Medulla oblongata (tissue), 1 donor: ENCODE measurements around the gene ZNF813.
A peak's percentile ranks its signal among the peaks of the same experiment; 100 is the strongest.
"Not testable (repeated sequence)": the region's sequence is repeated elsewhere in the genome, so short reads cannot be mapped to it uniquely, and the experiment has no call there.

Experiments
- DNase-seq: peaks from one replicate; pipeline ENCODE4 v3.0.0-alpha.2; 2015; ENCODE audit errors: extremely low spot score

The ZNF813 gene

GRCh38 chr19:53467485-53468262 lies at the start of gene ZNF813:
TSS of gene ZNF813 (plus strand) at chr19:53467733. CDS start at chr19:53483823, 16,090 bp downstream.
- DNase-seq = peak; percentile 95

- DNase-seq = not testable (repeated sequence)
Measured at GRCh38 chr19:53420520-53421315, 46.8 kb upstream of the ZNF813 start.

GRCh38 chr19:53422551-53422950 lies 45.0 kb upstream of the ZNF813 start:
- no peak for DNase-seq

- not testable (repeated sequence) for DNase-seq
Measured at GRCh38 chr19:53423074-53423473, 44.5 kb upstream of the ZNF813 start.

- DNase-seq = not testable (repeated sequence)
Measured at GRCh38 chr19:53423680-53424079, 43.9 kb upstream of the ZNF813 start.

- peak; percentile 89 for DNase-seq
Measured at GRCh38 chr19:53424968-53425597, 42.5 kb upstream of the ZNF813 start.

GRCh38 chr19:53431399-53432087 lies 36.0 kb upstream of the ZNF813 start, which contains the start of gene ZNF761:
TSS of gene ZNF761 (plus strand) at chr19:53431984. CDS start at chr19:53447269, 15,285 bp downstream.
- DNase-seq = peak; percentile 93

GRCh38 chr19:53432088-53432661 lies 35.4 kb upstream of the ZNF813 start:
- DNase-seq = peak; percentile 3

GRCh38 chr19:53443809-53444208 lies 23.7 kb upstream of the ZNF813 start:
- not testable (repeated sequence) for DNase-seq

- DNase-seq = not testable (repeated sequence)
Measured at GRCh38 chr19:53447196-53447595, 20.3 kb upstream of the ZNF813 start.

GRCh38 chr19:53455828-53456227 lies 11.7 kb upstream of the ZNF813 start:
- no peak for DNase-seq

- DNase-seq = not testable (repeated sequence)
Measured at GRCh38 chr19:53460131-53460721, 7.3 kb upstream of the ZNF813 start.

GRCh38 chr19:53461866-53462265 lies 5.7 kb upstream of the ZNF813 start:
- no peak for DNase-seq

GRCh38 chr19:53462861-53463260 lies 4.7 kb upstream of the ZNF813 start:
- DNase-seq = no peak

- DNase-seq = peak; percentile 93
Measured at GRCh38 chr19:53463263-53463662, 4.3 kb upstream of the ZNF813 start.

- DNase-seq = peak; percentile 7
Measured at GRCh38 chr19:53466726-53467484, 628 bp upstream of the ZNF813 start.

- not testable (repeated sequence) for DNase-seq
Measured at GRCh38 chr19:53468628-53469027, 1.1 kb downstream of the ZNF813 start.

GRCh38 chr19:53471916-53472315 lies 4.4 kb downstream of the ZNF813 start:
- DNase-seq = no peak

- not testable (repeated sequence) for DNase-seq
Measured at GRCh38 chr19:53474832-53475231, 7.3 kb downstream of the ZNF813 start.

- not testable (repeated sequence) for DNase-seq
Measured at GRCh38 chr19:53475470-53475869, 7.9 kb downstream of the ZNF813 start.
